GM12891 (cell line): Measurements from ENCODE around the gene IRX3.

Experiments
- PAX5 ChIP-seq: IDR thresholded peaks from 2 replicates; pipeline ENCODE4 v1.6.1; 2011; ENCODE audit warnings: low read length, moderate library complexity, mild to moderate bottlenecking; ENCODE audit not compliant: insufficient read depth, severe bottlenecking
- POLR2A ChIP-seq: IDR thresholded peaks from 2 replicates; pipeline ENCODE4 v1.6.1; 2011; ENCODE audit warnings: low read depth, low read length, control low read depth
- POLR2AphosphoS5 ChIP-seq: IDR thresholded peaks from 2 replicates; pipeline ENCODE4 v1.6.1; 2011; ENCODE audit warnings: low read depth, low read length, control low read depth
- POU2F2 ChIP-seq: IDR thresholded peaks from 2 replicates; pipeline ENCODE4 v1.6.1; 2011; ENCODE audit warnings: low read depth, mild to moderate bottlenecking, control low read depth, low read length, moderate library complexity
- TAF1 ChIP-seq: IDR thresholded peaks from 2 replicates; pipeline ENCODE4 v1.6.1; 2011; ENCODE audit warnings: low read depth, low read length, control low read depth

GRCh38 chr16:54317101-54317611, 30.6 kb upstream of the IRX3 start:
- TF ChIP-seq POLR2AphosphoS5 (no peak), POLR2A (no peak), TAF1 (no peak), PAX5 (no peak), POU2F2 (no peak)
